T-helper 1 cell (primary cell): ENCODE results near the gene CIB1.
A peak's percentile ranks its signal among the peaks of the same experiment; 100 is the strongest.
"Not testable (repeated sequence)": the region's sequence is repeated elsewhere in the genome, so short reads cannot be mapped to it uniquely, and the experiment has no call there.

Source experiments
- DNase-seq, 5 donors: peaks; one replicate each; pipeline ENCODE4 v3.0.0-alpha.2; 2012 to 2020

The CIB1 gene

DNA sequence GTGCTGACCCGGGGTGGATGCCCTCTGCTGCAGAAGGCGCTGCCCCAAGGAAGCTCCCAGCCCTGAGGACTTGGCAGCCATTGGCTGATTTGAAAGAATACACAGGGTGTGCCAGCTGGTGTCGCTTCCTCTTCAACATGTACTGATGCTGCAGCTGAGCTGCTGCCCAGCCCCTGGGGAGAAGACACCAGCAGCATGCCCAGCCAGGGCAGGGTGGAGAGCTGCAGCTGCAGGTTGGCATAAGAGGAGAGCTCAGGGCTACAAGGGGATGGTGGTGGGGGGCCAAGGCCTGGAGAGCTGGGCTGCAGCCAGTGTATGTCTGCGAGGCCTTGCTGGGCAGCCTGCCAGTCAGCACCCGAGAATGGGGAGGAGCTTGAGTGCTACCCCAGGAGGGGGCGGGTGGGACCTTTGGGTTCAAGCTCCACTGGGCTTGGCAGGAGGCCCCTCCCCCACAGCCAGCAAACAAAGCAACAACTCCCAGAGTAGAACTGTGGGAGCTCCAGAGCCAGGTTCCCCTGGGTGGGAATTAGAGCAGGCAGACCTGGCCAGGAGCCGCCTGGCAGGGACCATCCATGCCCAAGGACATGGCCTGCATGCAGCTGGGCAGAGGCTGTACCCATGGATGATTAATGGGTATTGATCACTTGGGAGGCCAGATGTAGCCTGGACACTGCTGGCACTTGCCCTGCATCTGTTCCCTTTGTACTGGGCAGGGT lies 41.8 kb downstream of the CIB1 start:
- DNase-seq, result peak in 2 of 5 donors; percentile 11 to 54

DNA sequence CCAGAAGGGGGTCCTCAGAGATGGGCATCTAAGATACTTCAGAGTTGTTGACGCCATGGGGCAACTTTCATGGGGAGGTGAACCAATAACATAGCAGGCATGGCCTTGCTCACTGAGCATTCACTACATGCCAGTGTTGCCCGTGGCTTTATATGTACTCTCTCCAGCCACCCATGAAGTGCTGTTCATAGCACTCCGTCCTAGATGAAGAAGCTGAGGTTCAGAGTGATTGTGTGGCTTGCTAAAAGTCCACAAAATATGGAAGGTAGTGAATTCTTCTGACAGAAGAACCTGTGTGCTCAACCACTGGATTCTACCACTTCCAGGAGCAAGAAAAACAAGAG lies 42.4 kb downstream of the CIB1 start:
- DNase-seq, result no peak

DNA sequence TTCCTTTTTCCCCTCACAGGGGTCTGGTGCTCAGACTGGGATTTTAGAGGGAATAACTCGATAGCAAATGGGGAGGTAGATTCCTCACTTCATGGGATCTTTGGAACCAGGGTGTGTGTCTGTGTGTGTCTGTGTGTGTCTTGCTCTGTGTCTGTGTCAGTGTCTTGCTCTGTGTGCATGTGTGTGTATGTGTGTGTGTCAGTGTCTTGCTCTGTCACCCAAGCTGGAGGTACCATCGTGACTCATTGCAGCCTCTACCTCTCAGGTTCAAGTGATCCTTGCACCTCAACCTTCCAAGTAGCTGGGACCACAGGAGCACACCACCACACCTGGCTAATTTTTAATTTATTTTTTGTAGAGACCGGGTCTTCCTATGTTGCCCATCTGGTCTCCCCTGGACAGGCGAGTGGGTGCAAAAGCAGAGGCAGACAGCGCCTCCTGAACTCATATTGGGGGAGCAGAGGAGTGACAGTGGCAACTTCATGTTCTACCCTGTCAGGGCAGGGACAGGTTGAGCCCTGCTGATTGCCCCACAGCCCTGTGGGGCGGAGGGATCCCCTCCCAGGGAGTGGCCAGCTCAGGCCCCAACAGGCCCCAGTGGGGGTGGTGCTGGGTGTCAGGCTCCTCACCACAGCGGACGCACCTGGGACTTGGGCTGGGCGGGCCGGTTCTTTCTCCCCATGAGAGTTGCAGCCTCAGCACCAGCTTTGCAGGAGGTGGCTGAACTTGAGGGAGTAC lies 43.0 kb downstream of the CIB1 start:
- DNase-seq, result no peak

DNA sequence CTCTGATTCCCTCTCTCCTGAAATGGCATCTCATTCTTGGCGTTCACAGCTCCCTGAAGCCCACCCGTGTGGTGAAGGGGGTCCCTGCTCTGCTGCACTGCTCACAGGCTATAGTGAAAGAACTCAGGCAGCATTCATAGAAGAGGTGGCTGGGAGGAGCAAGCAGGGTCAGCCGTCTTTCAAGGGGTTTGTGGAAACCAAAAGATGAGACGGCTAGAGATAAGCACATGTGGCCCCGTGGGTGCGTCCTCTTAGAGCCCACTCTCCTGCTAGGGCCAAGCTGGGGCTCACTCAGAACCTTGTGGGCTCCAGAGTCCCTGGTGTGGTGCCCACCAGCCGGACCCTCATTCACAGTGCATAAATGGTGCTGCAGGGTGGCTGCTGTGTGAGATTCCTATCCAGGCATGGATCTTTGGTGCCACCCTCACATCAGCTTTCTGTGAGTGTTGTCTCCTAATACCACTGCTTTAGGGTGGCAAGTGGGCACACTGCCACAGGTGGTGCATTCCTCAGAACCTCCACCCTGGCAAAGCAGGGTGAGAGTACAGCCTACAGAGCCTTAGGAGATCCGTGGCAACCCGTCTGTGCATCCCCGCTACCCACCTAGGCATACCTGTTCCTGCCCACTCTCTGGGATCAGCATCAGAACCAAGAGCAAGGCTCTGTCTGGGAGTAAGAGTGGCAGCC lies 43.8 kb downstream of the CIB1 start:
- DNase-seq, result no peak

DNA sequence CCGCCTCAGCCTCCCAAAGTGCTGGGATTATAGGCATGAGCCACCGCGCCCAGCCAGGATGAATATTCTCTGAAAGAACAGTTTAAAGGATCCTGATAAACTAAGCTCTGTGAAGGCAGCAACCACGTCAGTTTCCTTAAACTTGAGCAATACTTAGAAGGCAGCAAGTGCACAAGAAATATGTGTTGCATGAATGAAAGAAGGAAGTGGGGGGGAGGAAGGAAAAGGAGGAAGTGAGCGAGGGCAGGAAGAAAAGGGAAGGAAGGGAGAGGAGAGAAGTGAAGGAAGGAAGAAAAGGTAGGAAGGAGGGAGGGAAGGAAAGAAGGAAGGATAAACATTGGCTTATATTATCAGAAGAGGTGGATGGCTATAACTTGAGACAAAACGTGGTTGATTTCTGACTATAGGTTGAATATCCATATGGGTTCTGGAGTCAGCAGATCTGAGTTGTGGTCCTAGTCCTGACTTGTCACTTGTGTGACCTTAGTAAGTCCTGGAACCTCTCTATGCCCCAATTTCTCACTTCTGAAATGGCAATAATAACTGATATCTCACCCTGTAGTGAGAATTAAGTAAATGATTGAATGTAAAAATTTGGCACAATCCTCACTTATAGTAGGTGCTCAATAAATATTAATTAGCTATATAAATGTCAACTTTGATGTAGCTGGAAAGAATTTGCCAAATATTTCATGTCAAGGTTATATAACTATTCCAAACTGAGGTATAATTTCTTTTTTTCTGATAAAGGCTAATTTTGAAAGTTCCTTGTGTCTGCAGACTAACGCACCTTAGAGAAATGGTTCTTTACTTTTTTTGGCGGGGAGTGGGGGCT lies 44.6 kb downstream of the CIB1 start:
- DNase-seq, result no peak

DNA sequence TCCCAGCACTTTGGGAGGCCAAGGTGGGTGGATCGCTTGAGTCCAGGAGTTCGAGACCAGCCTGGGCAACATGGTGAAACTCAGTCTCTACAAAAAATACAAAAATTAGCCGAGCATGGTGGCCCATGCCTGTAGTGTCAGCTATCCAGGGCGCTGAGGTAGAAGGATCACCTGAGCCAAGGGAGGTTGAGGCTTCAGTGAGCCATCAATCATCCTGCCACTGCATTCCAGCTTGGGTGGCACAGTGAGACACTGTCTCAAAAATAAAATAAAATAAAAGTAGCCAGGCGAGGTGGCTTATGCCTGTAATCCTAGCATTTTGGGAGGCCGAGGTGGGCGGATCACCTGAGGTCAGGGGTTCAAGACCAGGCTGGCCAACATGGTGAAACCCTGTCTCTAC lies 45.7 kb downstream of the CIB1 start:
- DNase-seq, result not testable (repeated sequence)

DNA sequence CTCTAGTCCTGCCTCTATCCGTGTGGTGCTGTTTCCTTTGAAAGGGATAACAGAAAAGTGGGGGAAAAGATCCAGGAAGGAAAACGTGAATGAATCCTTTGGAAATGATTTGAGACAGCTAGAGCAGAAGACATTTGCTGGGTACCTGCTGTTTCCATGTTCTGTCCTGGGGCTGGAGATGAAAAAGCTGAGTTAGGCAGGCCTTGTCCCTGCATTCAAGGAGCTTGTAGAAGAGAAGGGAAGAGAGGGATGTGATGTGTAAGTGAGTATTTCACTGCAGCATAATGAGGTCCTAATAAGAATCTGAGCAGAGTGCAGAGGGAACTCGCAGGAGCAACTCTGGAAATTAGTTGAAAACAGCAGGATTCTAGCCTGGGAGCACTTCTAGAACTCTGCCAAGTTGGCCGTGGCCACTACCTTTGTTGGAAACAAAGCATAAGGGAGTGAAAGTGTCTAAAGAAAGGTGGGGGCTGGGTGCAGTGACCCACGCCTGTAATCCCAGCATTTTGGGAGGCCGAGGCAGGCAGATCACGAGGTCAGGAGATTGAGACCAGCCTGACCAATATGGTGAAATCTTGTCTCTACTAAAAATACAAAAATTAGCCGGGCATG lies 46.4 kb downstream of the CIB1 start:
- DNase-seq, result no peak

DNA sequence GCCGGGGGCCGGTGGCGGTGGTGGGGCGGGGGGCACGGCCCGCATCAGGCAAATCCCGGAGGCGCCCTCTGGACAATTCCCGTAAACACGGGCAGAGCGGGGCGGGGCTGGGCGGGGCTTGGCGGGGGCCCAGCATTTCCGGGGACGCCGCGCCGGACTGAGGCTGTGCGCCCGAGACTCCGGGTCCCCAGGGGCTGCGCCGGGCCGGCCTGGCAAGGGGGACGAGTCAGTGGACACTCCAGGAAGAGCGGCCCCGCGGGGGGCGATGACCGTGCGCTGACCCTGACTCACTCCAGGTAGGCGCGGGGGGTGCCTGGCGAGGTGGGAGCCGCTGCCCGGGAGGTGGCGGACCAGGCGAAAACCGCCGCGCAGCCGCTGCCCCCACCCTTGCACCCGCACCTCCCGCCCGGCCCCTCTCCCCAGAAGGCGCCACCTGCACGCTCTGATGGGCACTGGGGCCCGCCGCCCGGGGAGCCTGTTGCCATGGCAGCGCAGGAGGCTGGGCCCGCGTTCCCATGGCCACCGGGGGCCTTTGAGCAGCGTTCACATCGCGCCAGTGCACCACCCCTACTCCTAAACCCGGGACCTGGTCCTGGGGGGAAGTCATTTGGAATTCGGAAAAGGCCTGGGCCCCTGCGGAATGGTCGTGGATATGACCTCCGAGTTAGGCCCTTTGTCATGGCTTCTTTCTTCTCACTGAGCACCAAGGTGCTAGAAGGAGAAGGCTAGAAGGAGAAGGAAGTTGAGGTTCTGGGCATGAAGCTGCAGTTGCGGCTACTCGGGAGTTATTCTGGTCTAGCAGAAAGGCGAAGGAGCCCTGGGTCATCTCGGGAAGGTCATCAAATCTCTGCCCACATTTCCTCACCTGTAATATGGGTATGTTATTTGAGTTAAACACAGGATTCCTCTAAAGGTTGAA lies 48.7 kb downstream of the CIB1 start:
- peak; percentile 27 to 57 (median 44) for DNase-seq

DNA sequence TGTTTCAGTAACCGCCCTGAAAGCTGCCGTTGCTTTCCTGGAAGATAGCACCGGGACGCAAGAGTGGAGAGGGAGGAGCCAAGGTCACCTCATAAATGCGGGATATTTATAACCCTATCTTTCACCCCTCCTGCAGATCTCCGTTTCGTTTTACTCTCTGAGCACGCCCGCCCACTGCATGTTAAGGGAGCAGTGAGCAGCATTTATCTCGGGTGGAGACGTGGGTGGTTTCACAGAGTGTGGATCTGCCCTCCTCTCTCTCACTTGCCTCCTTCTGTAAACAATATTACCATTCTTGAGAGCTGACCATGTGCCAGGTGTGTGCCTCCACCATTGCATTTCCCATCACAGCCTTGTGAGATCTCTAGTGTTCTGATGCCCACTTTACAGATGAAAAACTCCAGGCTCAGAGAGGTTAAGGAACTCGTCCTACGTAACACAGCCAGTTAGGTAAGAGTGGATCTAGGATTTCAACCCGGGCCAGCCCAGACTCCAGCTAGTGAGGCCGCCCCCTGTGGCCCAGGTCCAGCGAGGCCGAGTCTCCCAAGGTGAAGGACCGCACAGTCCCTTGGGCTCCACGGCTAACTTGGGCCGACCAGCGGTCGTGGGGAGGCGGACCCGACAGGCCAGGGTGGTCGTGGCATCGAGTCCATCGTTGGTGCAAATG lies 49.5 kb downstream of the CIB1 start:
- peak in 1 of 5 donors; percentile 24 for DNase-seq

DNA sequence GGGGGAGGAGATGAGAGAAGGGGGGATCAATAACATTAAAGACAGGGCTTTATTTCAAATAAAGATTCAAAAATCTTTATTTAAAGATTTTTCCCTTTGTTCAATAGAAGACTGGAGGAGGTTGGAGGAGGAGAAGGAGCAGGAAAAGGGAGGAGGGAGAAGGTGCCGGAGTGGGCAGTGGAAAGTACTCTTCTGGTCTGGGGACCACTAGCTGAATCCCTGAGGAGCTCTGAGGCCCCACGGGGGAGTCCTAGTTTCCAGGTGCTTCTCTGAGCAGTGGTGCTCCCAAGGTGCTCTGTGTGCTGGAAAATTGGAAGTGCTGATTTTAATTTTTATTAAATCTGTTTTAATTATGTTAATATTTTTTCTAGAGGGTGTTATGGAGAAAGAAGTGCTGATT lies 52.0 kb downstream of the CIB1 start:
- no peak for DNase-seq
